ENCODE results near the gene STAB2.

GRCh38 chr12:103548622-103549601, 38.2 kb upstream of the STAB2 start:
- no peak for TF ChIP-seq YY1 (IDR thresholded peaks at IDR 0.05; ENCODE audit: insufficient read depth, insufficient read length)
- no peak for TF ChIP-seq SUZ12 (IDR thresholded peaks at IDR 0.05; ENCODE audit: extremely low read depth, insufficient read depth, insufficient read length)
